LNCAP (cell line): ENCODE measurements around the gene ANKRD31.

Experiments
- CTCF ChIP-seq: fragments of 450-650 bp; IDR thresholded peaks from 2 replicates; pipeline ENCODE4 v1.5.1; 2017; ENCODE audit warnings: mild to moderate bottlenecking

The ANKRD31 gene

DNA sequence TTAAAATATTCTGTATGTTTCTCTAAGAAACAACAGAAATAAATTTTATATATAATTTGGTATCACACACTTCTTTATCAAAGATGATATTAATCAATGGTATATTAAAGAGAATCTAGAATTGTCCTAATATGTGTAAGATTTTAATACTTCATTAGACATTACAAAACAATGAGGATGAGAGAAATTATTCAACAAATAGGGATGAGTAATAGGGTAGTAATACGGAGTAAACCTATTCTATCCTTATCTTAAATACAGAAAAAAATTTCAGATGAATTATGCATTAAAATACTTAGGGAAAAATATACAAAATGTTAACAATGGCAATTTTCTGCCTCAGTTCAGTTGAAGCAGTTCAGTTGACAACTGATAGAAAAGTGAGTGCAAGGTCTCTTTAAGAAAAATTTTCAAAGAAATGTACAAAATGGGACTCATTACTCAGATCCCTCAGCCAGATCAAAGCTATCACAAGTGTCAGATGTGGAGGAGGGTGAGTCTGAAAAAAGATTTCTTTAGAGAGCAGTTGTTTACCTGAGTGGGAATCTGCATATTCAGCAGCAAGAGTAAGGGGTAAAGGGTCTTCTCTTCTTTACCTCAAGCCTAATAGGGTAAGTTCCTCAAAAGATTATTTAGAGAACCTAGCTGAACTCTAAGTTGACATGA is 127.6 kb downstream of the ANKRD31 start:
- no peak for TF ChIP-seq CTCF

- TF ChIP-seq CTCF = no peak
Measured at GRCh38 chr5:75108515-75108914, 128.2 kb downstream of the ANKRD31 start.

DNA sequence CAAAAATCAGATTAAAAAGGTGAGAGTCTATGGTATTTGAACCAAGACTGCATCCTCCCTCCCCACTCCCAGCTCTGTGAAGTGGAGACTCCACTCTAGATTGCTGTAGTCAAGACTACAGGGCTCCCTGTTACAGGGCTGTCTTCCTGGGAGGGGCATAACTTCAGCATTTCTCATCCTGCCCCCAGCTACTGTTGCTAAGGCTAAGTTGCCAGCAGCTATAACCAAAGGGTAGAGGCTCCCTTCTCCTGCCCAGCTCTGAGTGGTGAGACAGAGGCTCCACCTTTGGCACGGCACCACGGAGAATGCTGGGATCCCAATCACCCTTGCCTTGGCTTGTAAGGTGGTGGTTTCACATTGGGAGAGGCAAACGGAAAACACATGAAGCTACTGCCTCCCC is 145.1 kb downstream of the ANKRD31 start:
- TF ChIP-seq CTCF = no peak

DNA sequence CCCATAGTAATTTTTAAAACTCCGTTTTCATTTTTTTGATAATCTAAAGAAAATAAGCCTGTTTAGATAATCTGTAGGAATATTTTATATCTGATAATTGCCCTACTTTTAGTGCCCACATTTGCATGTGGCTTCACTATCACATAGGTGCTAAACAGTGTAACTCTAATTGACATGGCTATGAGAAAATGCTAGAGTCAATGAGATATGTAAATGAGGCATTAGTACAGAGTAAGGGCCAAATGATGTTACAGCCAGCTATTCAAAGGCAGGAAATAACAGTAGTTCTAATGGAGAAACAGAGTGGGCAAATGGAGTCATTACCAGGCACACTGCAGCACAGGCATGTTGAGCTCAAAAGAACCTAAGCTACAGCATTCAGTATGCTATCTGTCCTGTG is 147.0 kb downstream of the ANKRD31 start:
- TF ChIP-seq CTCF = no peak

DNA sequence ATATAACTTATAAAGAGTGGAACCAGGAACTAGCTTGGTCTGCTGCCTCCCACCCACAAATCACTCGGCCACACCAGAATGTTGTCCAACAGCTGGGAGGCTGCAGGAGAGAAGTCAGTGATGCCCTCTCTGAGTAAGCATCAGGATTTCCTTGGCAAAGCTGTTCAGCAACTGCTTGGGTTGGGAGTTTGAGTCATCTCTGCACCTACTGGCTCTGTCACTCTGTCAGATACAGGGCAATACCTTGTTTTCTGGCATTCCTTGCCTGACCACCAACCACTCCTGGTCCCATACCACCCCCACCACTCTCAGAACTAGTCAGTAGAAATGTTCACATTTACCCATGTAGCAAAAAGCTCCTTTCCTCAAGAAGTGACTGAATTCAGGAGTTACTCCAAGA is 147.5 kb downstream of the ANKRD31 start:
- no peak for TF ChIP-seq CTCF

DNA sequence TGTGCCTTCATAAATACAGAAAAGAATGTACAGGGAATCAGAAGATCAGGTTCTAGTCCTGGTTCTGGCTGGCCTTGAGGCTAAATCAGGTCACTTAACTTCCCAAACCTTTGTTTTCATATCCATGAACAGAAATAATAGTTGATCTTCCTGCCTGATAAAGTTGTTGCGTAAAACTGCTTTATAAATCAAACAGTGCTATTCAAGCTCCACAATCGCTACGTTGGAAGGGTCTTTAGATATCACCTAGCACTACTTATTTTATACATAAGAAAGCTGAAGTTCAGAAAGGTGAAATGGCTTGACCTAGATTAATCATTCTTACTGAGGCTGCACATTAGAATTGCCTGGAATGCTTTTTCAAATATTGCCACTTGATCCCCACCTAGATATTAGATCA is 148.0 kb downstream of the ANKRD31 start:
- TF ChIP-seq CTCF = no peak

GRCh38 chr5:75081510-75081909 is 155.2 kb downstream of the ANKRD31 start:
- no peak for TF ChIP-seq CTCF

DNA sequence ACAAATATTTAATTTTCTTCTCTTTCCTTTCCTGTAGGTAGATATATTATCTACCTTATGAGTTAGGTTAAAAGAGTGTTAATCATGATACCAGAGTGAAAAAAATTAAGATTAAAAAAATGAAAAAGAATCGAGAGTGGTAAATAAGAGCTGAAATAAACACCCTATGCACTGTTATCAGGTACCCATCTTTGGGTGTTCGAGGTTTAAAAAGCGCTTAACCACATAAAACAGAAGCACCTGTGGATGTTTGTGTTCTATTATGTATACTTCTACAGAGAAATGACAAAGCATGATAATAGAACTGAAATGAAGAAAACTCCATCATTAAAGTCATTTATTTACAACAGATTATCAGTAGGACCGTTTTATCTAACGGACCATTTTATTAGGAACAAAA is 158.7 kb downstream of the ANKRD31 start:
- TF ChIP-seq CTCF = no peak
